ENCODE results near the gene GJD4. TPM values are rescaled to one million over a fixed set of nuclear protein-coding genes. Genes with fewer than 3 reads are reported as not detected.

GJD4 gene
- total RNA-seq, 1 experiment from 2014 or later: not detected

DNA sequence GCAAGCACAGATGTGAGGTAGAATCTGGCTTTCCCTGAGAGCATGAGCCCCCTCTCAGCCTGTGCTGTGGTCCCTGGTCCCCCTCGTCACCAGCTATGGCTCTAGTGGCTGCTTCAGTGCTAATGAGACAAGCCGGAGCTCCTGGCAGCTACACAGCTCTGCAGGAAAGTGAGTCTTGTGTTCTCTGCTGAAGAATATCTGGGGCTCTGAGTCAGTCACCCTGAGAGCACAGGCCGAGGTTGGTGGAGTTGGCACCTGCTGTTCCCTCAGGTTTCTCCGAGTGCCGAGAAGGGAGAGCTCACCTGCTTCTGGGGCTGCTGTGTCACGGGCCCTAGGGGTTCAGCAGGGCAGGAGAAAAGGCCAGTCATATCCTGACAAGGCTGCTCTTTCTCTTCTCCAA is 37.2 kb upstream of the GJD4 start:
- Histone ChIP-seq H3K27me3 (replicated peaks; ENCODE audit: insufficient read depth, low read depth, low read length, poor library complexity) (no peaks in the 10 kb centered on the region), H3K9me3 (ENCODE audit: low read depth, low read length, poor library complexity, severe bottlenecking) (no peaks in the 10 kb centered on the region), H3K4me3 (ENCODE audit: low read depth, low read length, poor library complexity, severe bottlenecking) (no peak overlapping the region), H3K4me1 (ENCODE audit: insufficient read depth, low read length, poor library complexity, severe bottlenecking) (peaks cover 14% of the 10 kb centered on the region), H3K27ac (ENCODE audit: low read depth, low read length, poor library complexity, severe bottlenecking) (no peak overlapping the region), H3K36me3 (ENCODE audit: insufficient read depth, low read length, poor library complexity, severe bottlenecking) (peaks cover 9% of the 10 kb centered on the region)
- TF ChIP-seq, protein P1, sequence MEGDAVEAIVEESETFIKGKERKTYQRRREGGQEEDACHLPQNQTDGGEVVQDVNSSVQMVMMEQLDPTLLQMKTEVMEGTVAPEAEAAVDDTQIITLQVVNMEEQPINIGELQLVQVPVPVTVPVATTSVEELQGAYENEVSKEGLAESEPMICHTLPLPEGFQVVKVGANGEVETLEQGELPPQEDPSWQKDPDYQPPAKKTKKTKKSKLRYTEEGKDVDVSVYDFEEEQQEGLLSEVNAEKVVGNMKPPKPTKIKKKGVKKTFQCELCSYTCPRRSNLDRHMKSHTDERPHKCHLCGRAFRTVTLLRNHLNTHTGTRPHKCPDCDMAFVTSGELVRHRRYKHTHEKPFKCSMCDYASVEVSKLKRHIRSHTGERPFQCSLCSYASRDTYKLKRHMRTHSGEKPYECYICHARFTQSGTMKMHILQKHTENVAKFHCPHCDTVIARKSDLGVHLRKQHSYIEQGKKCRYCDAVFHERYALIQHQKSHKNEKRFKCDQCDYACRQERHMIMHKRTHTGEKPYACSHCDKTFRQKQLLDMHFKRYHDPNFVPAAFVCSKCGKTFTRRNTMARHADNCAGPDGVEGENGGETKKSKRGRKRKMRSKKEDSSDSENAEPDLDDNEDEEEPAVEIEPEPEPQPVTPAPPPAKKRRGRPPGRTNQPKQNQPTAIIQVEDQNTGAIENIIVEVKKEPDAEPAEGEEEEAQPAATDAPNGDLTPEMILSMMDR (conservative IDR thresholded peaks at IDR 0.05; ENCODE audit: low read depth, low read length): no peak
- no peak for TF ChIP-seq EZH2 (IDR thresholded peaks at IDR 0.05; ENCODE audit: borderline replicate concordance, low read depth, low read length, poor library complexity, severe bottlenecking)
- POLR2A ChIA-PET (ENCODE audit: low non-redundant PET): no interaction called here
- no peak for DNase-seq (ENCODE audit: low spot score)
- BruUV-seq (replicated peaks): no TSS peak
- intact Hi-C loops (cut with micrococcal nuclease; ENCODE audit: unreplicated experiment): loop anchor here (10.0 kb wide), 1 partner anchor 333 kb away; no protein-coding TSS in a partner anchor
- CTCF ChIA-PET: no interaction called here

GRCh38 chr10:35568483-35569015 is 36.6 kb upstream of the GJD4 start:
- Histone ChIP-seq H3K4me3 (ENCODE audit: low read depth, low read length, poor library complexity, severe bottlenecking) (no peak overlapping the region), H3K9me3 (ENCODE audit: low read depth, low read length, poor library complexity, severe bottlenecking) (no peaks in the 10 kb centered on the region), H3K27ac (ENCODE audit: low read depth, low read length, poor library complexity, severe bottlenecking) (no peak overlapping the region), H3K4me1 (ENCODE audit: insufficient read depth, low read length, poor library complexity, severe bottlenecking) (peaks cover 8% of the 10 kb centered on the region), H3K27me3 (replicated peaks; ENCODE audit: insufficient read depth, low read depth, low read length, poor library complexity) (no peaks in the 10 kb centered on the region), H3K36me3 (ENCODE audit: insufficient read depth, low read length, poor library complexity, severe bottlenecking) (peaks cover 9% of the 10 kb centered on the region)
- ChIA-PET CTCF (no interaction called here), POLR2A (ENCODE audit: low non-redundant PET) (no interaction called here)
- DNase-seq (ENCODE audit: low spot score): no peak
- intact Hi-C loops (cut with micrococcal nuclease; ENCODE audit: unreplicated experiment): loop anchor here (10.0 kb wide), 1 partner anchor 334 kb away; no protein-coding TSS in a partner anchor
- BruUV-seq (replicated peaks): no TSS peak
- TF ChIP-seq, protein P1 (conservative IDR thresholded peaks at IDR 0.05; ENCODE audit: low read depth, low read length): no peak
- TF ChIP-seq EZH2 (IDR thresholded peaks at IDR 0.05; ENCODE audit: borderline replicate concordance, low read depth, low read length, poor library complexity, severe bottlenecking): no peak

DNA sequence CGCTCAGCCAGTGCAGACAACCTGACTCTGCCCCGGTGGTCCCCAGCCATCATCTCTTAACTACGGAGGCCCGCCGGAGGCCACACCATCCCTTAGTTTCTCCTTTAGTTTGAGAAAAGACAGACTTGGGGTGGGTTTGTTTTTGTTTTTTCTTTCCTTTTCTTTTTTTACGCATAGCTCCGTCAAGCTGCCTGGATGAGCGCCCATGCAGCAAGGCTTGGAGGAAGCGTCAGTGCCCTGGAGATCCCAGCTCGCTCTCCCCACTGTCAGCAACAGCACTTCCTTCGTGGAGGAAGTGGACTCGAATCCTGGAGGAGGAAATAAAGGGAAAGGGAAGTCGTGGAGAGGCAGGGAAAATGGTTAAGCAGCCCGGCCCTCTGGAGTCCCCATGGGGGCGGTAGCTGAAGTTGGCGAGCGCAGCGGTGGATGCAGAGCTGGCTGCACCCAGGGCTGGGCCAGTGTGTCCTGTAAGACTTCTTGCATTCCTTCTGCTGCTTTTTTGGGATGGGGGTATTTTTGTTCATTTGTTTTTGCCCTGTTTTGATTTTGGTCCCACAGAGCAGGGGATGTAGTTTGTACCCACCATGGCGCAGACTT is 35.9 kb upstream of the GJD4 start:
- Histone ChIP-seq H3K4me1 (ENCODE audit: insufficient read depth, low read length, poor library complexity, severe bottlenecking) (peaks cover 4% of the 10 kb centered on the region), H3K27me3 (replicated peaks; ENCODE audit: insufficient read depth, low read depth, low read length, poor library complexity) (no peaks in the 10 kb centered on the region), H3K9me3 (ENCODE audit: low read depth, low read length, poor library complexity, severe bottlenecking) (no peaks in the 10 kb centered on the region), H3K4me3 (ENCODE audit: low read depth, low read length, poor library complexity, severe bottlenecking) (no peak overlapping the region), H3K27ac (ENCODE audit: low read depth, low read length, poor library complexity, severe bottlenecking) (no peak overlapping the region), H3K36me3 (ENCODE audit: insufficient read depth, low read length, poor library complexity, severe bottlenecking) (peaks cover 9% of the 10 kb centered on the region)
- TF ChIP-seq, protein P1 (conservative IDR thresholded peaks at IDR 0.05; ENCODE audit: low read depth, low read length): no peak
- no peak for TF ChIP-seq EZH2 (IDR thresholded peaks at IDR 0.05; ENCODE audit: borderline replicate concordance, low read depth, low read length, poor library complexity, severe bottlenecking)
- ChIA-PET CTCF (no interaction called here), POLR2A (ENCODE audit: low non-redundant PET) (no interaction called here)
- TSS peak; percentile 35 for BruUV-seq (replicated peaks)
- DNase-seq (ENCODE audit: low spot score): no peak
- intact Hi-C loops (cut with micrococcal nuclease; ENCODE audit: unreplicated experiment): loop anchor here (10.0 kb wide), 1 partner anchor 334 kb away; no protein-coding TSS in a partner anchor
